ENCODE data around the gene SEC14L2.
A peak's percentile ranks its signal among the peaks of the same experiment; 100 is the strongest.

The SEC14L2 gene

DNA sequence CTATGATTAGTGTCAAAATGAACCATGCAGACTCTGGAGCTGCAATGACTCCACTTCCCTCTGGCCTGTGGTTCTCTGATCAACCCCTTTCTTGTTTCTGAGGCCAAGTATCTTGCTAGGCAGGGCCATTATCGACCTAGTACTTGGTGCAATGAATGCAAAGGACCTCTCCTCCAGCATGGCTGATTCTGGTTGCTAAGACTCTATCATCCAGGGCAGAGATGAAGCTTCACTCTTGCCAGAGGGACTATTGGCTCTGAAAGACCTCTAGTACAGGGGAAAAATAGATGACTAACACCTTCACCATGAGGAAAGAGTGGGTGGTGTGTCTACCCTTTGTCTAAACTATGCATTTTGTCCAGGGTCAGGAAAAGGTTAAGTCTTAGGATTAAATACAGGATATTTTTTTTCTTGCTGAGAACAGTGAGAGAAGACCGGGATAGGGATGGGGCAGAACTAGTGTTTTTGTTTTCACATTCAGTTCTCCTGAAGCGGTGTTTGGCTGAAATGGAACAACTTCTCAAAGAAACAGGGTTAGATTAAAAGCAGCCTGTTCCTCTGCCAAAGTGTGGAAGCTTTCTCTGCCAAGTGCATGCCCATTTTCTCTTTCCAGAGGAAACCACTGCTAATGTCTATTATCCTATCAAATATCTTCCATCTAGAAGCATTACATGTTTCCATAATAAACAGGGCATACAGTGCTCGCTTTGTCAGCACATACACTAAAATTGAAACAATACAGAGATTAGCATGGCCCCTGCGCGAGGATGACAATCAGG is 23.7 kb downstream of the SEC14L2 start:
- Histone ChIP-seq H3K4ac (ENCODE audit: low read length) (no peak overlapping the region), H3K23ac (ENCODE audit: low read depth, low read length, poor library complexity) (no peak overlapping the region), H3K4me1 (ENCODE audit: control insufficient read depth in 2 of 2, insufficient read depth in 1 of 2, low read depth in 1 of 2, low read length in 2 of 2) (peaks cover 16 to 32% of the 10 kb centered on the region in 2 donors), H2AK5ac (ENCODE audit: low read depth, low read length) (no peak overlapping the region), H3K9me3 (replicated peaks in 1 of 2; ENCODE audit: control insufficient read depth in 2 of 2, insufficient read depth in 1 of 2, low read depth in 1 of 2, low read length in 2 of 2) (no peaks in the 10 kb centered on the region), H2BK12ac (ENCODE audit: low read length) (no peak overlapping the region), H2BK15ac (ENCODE audit: low read length) (no peak overlapping the region), H3K9ac (ENCODE audit: low read depth, low read length, poor library complexity) (no peak overlapping the region), H3K14ac (ENCODE audit: low read length) (no peak overlapping the region), H3K27me3 (ENCODE audit: control insufficient read depth in 3 of 3, insufficient read depth in 3 of 3, low read depth in 1 of 3, low read length in 3 of 3) (no peaks in the 10 kb centered on the region), H3K4me2 (ENCODE audit: insufficient read depth, low read length, poor library complexity, severe bottlenecking) (no peak overlapping the region), H4K8ac (ENCODE audit: low read depth, low read length) (no peak overlapping the region), H2BK120ac (ENCODE audit: low read depth, low read length) (no peak overlapping the region), H3K36me3 (replicated peaks in 1 of 2; ENCODE audit: control insufficient read depth in 2 of 2, insufficient read depth in 2 of 2, low read length in 2 of 2) (peaks cover 4 to 41% of the 10 kb centered on the region in 2 donors), H4K91ac (ENCODE audit: low read depth, low read length, poor library complexity) (no peak overlapping the region), H3K4me3 (ENCODE audit: low read length in 2 of 2) (no peak overlapping the region), H3K27ac (replicated peaks; ENCODE audit: low read length) (no peak overlapping the region), H2BK5ac (ENCODE audit: low read length) (no peak overlapping the region), H3K18ac (ENCODE audit: low read length) (no peak overlapping the region), H2AFZ (ENCODE audit: low read length) (no peak overlapping the region), H3K79me1 (ENCODE audit: low read depth, low read length) (no peaks in the 10 kb centered on the region)
- DNase-seq (ENCODE audit: low spot score): no peak
- WGBS, 2 donors (ENCODE audit: extremely low coverage in 2 of 2, insufficient read length in 2 of 2, insufficient replicate concordance in 1 of 2): no CpG with 5 or more reads among the region's 6 CpGs

DNA sequence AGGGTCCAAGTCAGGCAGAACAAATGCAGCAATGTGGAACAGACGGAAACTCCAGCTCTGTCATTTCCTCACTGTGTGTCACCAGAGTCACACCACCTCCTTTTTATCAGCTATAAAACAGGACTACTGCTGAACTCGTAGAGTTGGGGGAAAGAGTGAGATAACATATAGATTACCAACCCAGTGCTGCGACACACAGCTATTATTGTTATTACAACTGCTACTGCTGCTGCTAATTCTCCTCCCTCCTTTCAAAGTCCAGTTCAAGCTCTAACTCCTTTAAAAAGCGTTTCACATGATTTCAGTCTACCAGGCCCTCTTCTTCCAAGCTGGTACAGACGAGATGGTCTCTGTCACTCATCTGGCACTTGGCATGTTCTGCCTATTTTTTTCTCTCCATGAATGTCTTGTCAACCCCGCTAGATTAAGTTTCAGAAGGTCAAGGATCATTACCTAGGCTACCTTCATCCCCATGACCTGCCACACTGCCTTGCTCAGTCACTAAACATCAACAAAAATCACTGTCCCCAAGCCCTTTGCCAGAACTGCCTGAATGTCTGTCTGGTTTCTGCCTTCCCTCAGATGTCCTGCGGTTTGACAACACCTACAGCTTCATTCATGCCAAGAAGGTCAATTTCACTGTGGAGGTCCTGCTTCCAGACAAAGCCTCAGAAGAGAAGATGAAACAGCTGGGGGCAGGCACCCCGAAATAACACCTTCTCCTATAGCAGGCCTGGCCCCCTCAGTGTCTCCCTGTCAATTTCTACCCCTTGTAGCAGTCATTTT is 25.1 kb downstream of the SEC14L2 start:
- DNase-seq (ENCODE audit: low spot score): no peak
- Histone ChIP-seq H2BK5ac (ENCODE audit: low read length) (no peak overlapping the region), H2BK12ac (ENCODE audit: low read length) (no peak overlapping the region), H3K9ac (ENCODE audit: low read depth, low read length, poor library complexity) (no peak overlapping the region), H3K4me1 (ENCODE audit: control insufficient read depth in 2 of 2, insufficient read depth in 1 of 2, low read depth in 1 of 2, low read length in 2 of 2) (peaks cover 21 to 40% of the 10 kb centered on the region in 2 donors), H3K27ac (replicated peaks; ENCODE audit: low read length) (no peak overlapping the region), H2AK5ac (ENCODE audit: low read depth, low read length) (no peak overlapping the region), H3K79me1 (ENCODE audit: low read depth, low read length) (peaks cover 2% of the 10 kb centered on the region), H2BK120ac (ENCODE audit: low read depth, low read length) (no peak overlapping the region), H4K91ac (ENCODE audit: low read depth, low read length, poor library complexity) (no peak overlapping the region), H3K4me3 (ENCODE audit: low read length in 2 of 2) (peak overlapping the region in 1 of 2 donors; percentile 84), H3K9me3 (replicated peaks in 1 of 2; ENCODE audit: control insufficient read depth in 2 of 2, insufficient read depth in 1 of 2, low read depth in 1 of 2, low read length in 2 of 2) (no peaks in the 10 kb centered on the region), H4K8ac (ENCODE audit: low read depth, low read length) (no peak overlapping the region), H3K23ac (ENCODE audit: low read depth, low read length, poor library complexity) (no peak overlapping the region), H3K18ac (ENCODE audit: low read length) (no peak overlapping the region), H3K14ac (ENCODE audit: low read length) (no peak overlapping the region), H3K36me3 (replicated peaks in 1 of 2; ENCODE audit: control insufficient read depth in 2 of 2, insufficient read depth in 2 of 2, low read length in 2 of 2) (peaks cover 0 to 27% of the 10 kb centered on the region in 2 donors), H3K27me3 (ENCODE audit: control insufficient read depth in 3 of 3, insufficient read depth in 3 of 3, low read depth in 1 of 3, low read length in 3 of 3) (no peaks in the 10 kb centered on the region), H2BK15ac (ENCODE audit: low read length) (no peak overlapping the region), H2AFZ (ENCODE audit: low read length) (no peak overlapping the region), H3K4ac (ENCODE audit: low read length) (no peak overlapping the region), H3K4me2 (ENCODE audit: insufficient read depth, low read length, poor library complexity, severe bottlenecking) (no peak overlapping the region)
- no CpG with 5 or more reads among the region's 8 CpGs for WGBS, 2 donors (ENCODE audit: extremely low coverage in 2 of 2, insufficient read length in 2 of 2, insufficient replicate concordance in 1 of 2)

DNA sequence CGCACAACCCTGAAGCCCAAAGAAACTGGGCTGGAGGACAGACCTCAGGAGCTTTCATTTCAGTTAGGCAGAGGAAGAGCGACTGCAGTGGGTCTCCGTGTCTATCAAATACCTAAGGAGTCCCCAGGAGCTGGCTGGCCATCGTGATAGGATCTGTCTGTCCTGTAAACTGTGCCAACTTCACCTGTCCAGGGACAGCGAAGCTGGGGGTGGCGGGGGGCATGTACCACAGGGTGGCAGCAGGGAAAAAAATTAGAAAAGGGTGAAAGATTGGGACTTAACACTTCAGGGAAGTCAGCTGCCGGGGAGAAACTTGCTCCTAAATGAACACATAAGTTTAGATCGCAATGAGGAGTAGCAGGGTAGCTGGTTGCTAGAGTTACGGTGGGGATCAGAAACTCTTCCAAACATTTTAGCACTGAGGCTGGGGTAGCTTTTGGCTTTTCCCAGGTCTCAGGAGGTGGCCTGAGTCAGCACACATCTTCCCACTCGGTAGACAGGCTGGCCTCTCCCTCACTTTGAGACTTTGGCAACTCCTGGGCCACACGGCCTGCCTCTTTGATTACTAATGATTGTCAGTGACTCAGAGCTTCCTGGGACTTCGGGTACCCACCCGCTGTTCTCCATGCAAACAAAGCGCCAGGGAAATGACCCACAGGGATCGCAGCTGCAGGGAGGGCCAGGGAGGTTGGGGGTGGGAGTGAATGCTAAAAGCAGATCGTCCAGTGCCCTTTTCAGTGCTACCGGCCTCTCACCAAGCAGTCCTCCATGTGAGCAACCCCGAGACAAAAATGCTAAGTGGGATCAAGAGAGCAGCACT is 25.9 kb downstream of the SEC14L2 start:
- H2AFZ ChIP-seq (ENCODE audit: low read length): peak overlapping the region; percentile 85
- peak; percentile 56 for DNase-seq (ENCODE audit: low spot score)
- no peak overlapping the region for H4K8ac ChIP-seq (ENCODE audit: low read depth, low read length)
- no peaks in the 10 kb centered on the region for H3K9me3 ChIP-seq (replicated peaks in 1 of 2; ENCODE audit: control insufficient read depth in 2 of 2, insufficient read depth in 1 of 2, low read depth in 1 of 2, low read length in 2 of 2)
- WGBS, 2 donors (ENCODE audit: extremely low coverage in 2 of 2, insufficient read length in 2 of 2, insufficient replicate concordance in 1 of 2): no CpG with 5 or more reads among the region's 18 CpGs
- peak overlapping the region; percentile 95 for H3K18ac ChIP-seq (ENCODE audit: low read length)
- H2BK12ac ChIP-seq (ENCODE audit: low read length): no peak overlapping the region
- H3K9ac ChIP-seq (ENCODE audit: low read depth, low read length, poor library complexity): peak overlapping the region; percentile 87
- peak overlapping the region; percentile 50 for H3K23ac ChIP-seq (ENCODE audit: low read depth, low read length, poor library complexity)
- H2BK15ac ChIP-seq (ENCODE audit: low read length): peak overlapping the region; percentile 75
- H3K79me1 ChIP-seq (ENCODE audit: low read depth, low read length): peaks cover 2% of the 10 kb centered on the region
- peak overlapping the region; percentile 76 for H2BK5ac ChIP-seq (ENCODE audit: low read length)
- peaks cover 21 to 40% of the 10 kb centered on the region in 2 donors for H3K4me1 ChIP-seq (ENCODE audit: control insufficient read depth in 2 of 2, insufficient read depth in 1 of 2, low read depth in 1 of 2, low read length in 2 of 2)
- peak overlapping the region; percentile 86 for H2AK5ac ChIP-seq (ENCODE audit: low read depth, low read length)
- peaks cover 0 to 26% of the 10 kb centered on the region in 2 donors for H3K36me3 ChIP-seq (replicated peaks in 1 of 2; ENCODE audit: control insufficient read depth in 2 of 2, insufficient read depth in 2 of 2, low read length in 2 of 2)
- no peaks in the 10 kb centered on the region for H3K27me3 ChIP-seq (ENCODE audit: control insufficient read depth in 3 of 3, insufficient read depth in 3 of 3, low read depth in 1 of 3, low read length in 3 of 3)
- H4K91ac ChIP-seq (ENCODE audit: low read depth, low read length, poor library complexity): no peak overlapping the region
- H3K27ac ChIP-seq (replicated peaks; ENCODE audit: low read length): peak overlapping the region; percentile 90
- peak overlapping the region; percentile 72 for H3K4me2 ChIP-seq (ENCODE audit: insufficient read depth, low read length, poor library complexity, severe bottlenecking)
- H3K4ac ChIP-seq (ENCODE audit: low read length): no peak overlapping the region
- no peak overlapping the region for H3K14ac ChIP-seq (ENCODE audit: low read length)
- H3K4me3 ChIP-seq (ENCODE audit: low read length in 2 of 2): peak overlapping the region; percentile 81 to 84
- H2BK120ac ChIP-seq (ENCODE audit: low read depth, low read length): no peak overlapping the region
